Panc1 (cell line): Measurements from ENCODE around the gene FDPS.

ENCODE experiments used
- CTCF ChIP-seq: fragments of 450-650 bp; IDR thresholded peaks from 2 replicates; pipeline ENCODE4 v1.5.1; 2017; ENCODE audit warnings: mild to moderate bottlenecking
- POLR2AphosphoS5 ChIP-seq: IDR thresholded peaks from 2 replicates; pipeline ENCODE4 v1.6.1; 2012; ENCODE audit warnings: mild to moderate bottlenecking, low read depth, low read length, moderate library complexity
- SIN3A ChIP-seq: IDR thresholded peaks from 2 replicates; pipeline ENCODE4 v1.6.1; 2012; ENCODE audit warnings: low read depth, mild to moderate bottlenecking, low read length, moderate library complexity, borderline replicate concordance; ENCODE audit not compliant: insufficient read depth
- TCF7L2 ChIP-seq: IDR thresholded peaks from 2 replicates; pipeline ENCODE4 v1.6.1; 2011; ENCODE audit warnings: mild to moderate bottlenecking, low read depth, low read length, inconsistent platforms

DNA sequence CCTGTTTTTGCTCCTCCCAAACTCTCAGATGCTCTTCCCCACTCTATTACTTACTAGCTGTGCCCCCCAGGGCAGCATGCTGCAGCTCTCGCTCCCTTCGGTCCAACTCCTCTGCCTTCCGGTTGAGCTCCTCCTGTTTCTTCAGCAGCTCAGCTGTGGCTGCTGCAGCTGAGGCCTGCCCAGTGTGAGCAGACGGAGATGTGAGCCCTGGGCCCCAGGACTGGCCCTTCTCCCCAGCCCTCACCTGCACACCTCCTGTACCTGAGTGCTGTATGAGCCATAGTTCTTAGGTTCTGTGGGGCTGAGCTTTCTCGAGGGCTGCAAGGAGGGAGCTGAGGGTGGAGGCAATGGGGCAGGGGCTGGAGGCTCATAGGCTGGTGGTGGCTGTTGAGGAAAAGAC lies 48.4 kb upstream of the FDPS start:
- TF ChIP-seq POLR2AphosphoS5 = no peak
- TF ChIP-seq CTCF = no peak
- TF ChIP-seq TCF7L2 = no peak
- TF ChIP-seq SIN3A = no peak
